WTC11 (cell line): ENCODE results near the gene TSPAN17. TPM values are rescaled to one million over a fixed set of nuclear protein-coding genes. Genes with fewer than 3 reads are reported as not detected.

ENCODE experiments used
- ARID4B ChIP-seq: sonication (generic); formaldehyde crosslinking; IDR thresholded peaks from 2 replicates; pipeline ENCODE4 v1.8.0; 2023; ENCODE audit warnings: missing genetic modification reagents, mild to moderate bottlenecking, borderline replicate concordance
- ATF6 ChIP-seq: sonication (generic); formaldehyde crosslinking; IDR thresholded peaks from 2 replicates; pipeline ENCODE4 v1.8.1; 2023; ENCODE audit warnings: mild to moderate bottlenecking, missing genetic modification reagents
- CDX4 ChIP-seq: fragments of 250-450 bp; sonication (Bioruptor Pico); IDR thresholded peaks from 2 replicates; pipeline ENCODE4 v1.9.0; 2021; ENCODE audit warnings: moderate library complexity, mild to moderate bottlenecking, inconsistent platforms, borderline replicate concordance
- CTCF ChIP-seq: fragments of 200-600 bp; IDR thresholded peaks from 2 replicates; pipeline ENCODE4 v1.8.0; 2022; ENCODE audit warnings: antibody characterized with exemption
- EMX1 ChIP-seq: fragments of 250-450 bp; sonication (Bioruptor Pico); IDR thresholded peaks from 2 replicates; pipeline ENCODE4 v1.8.0; 2021; ENCODE audit warnings: mild to moderate bottlenecking
- ESRRA ChIP-seq: sonication (generic); formaldehyde crosslinking; IDR thresholded peaks from 2 replicates; pipeline ENCODE4 v1.8.1; 2022; ENCODE audit warnings: mild to moderate bottlenecking, missing genetic modification reagents, borderline replicate concordance
- FOXP1 ChIP-seq: sonication (generic); formaldehyde crosslinking; IDR thresholded peaks from 2 replicates; pipeline ENCODE4 v1.8.0; 2022; ENCODE audit warnings: missing genetic modification reagents, mild to moderate bottlenecking, moderate library complexity, borderline replicate concordance
- GRHL2 ChIP-seq: fragments of 250-450 bp; sonication (Bioruptor Pico); IDR thresholded peaks from 2 replicates; pipeline ENCODE4 v1.8.0; 2022; ENCODE audit warnings: mild to moderate bottlenecking, moderate library complexity; ENCODE audit not compliant: insufficient replicate concordance, severe bottlenecking
- GTF2I ChIP-seq: fragments of 250-450 bp; sonication (Bioruptor Pico); conservative IDR thresholded peaks from 2 replicates; pipeline ENCODE4 v1.4.0; 2021; ENCODE audit warnings: mild to moderate bottlenecking
- MLX ChIP-seq: sonication (generic); formaldehyde crosslinking; IDR thresholded peaks from 2 replicates; pipeline ENCODE4 v1.8.1; 2023; ENCODE audit warnings: mild to moderate bottlenecking, missing genetic modification reagents, moderate library complexity
- MYBL2 ChIP-seq: sonication (generic); formaldehyde crosslinking; IDR thresholded peaks from 2 replicates; pipeline ENCODE4 v1.8.1; 2023; ENCODE audit warnings: mild to moderate bottlenecking, moderate library complexity, missing genetic modification reagents
- NR1H2 ChIP-seq: sonication (generic); formaldehyde crosslinking; IDR thresholded peaks from 2 replicates; pipeline ENCODE4 v1.9.0; 2021; ENCODE audit warnings: mild to moderate bottlenecking, moderate library complexity, missing genetic modification reagents
- NR2C2 ChIP-seq: sonication (generic); formaldehyde crosslinking; IDR thresholded peaks from 2 replicates; pipeline ENCODE4 v1.8.0; 2022; ENCODE audit warnings: mild to moderate bottlenecking, missing genetic modification reagents
- NR3C1 ChIP-seq: sonication (generic); formaldehyde crosslinking; conservative IDR thresholded peaks from 2 replicates; pipeline ENCODE4 v1.8.1; 2023; ENCODE audit warnings: low read depth, mild to moderate bottlenecking, missing genetic modification reagents
- PRRX2 ChIP-seq: fragments of 250-450 bp; sonication (Bioruptor Pico); IDR thresholded peaks from 2 replicates; pipeline ENCODE4 v1.8.0; 2021; ENCODE audit warnings: mild to moderate bottlenecking
- RELA ChIP-seq: sonication (generic); formaldehyde crosslinking; IDR thresholded peaks from 2 replicates; pipeline ENCODE4 v1.8.1; 2022; ENCODE audit warnings: missing genetic modification reagents, mild to moderate bottlenecking, borderline replicate concordance
- SMAD3 ChIP-seq: sonication (generic); formaldehyde crosslinking; IDR thresholded peaks from 2 replicates; pipeline ENCODE4 v1.8.0; 2022; ENCODE audit warnings: missing genetic modification reagents, mild to moderate bottlenecking, borderline replicate concordance
- TCF7 ChIP-seq: sonication (generic); formaldehyde crosslinking; IDR thresholded peaks from 2 replicates; pipeline ENCODE4 v1.8.0; 2022; ENCODE audit warnings: mild to moderate bottlenecking, low read depth, missing genetic modification reagents, moderate library complexity
- TP53 ChIP-seq: sonication (generic); formaldehyde crosslinking; IDR thresholded peaks from 2 replicates; pipeline ENCODE4 v1.8.1; 2023; ENCODE audit warnings: mild to moderate bottlenecking, missing genetic modification reagents
- USF1 ChIP-seq: sonication (generic); formaldehyde crosslinking; IDR thresholded peaks from 2 replicates; pipeline ENCODE4 v1.8.0; 2022; ENCODE audit warnings: mild to moderate bottlenecking, missing genetic modification reagents
- ZNF138 ChIP-seq: sonication (generic); formaldehyde crosslinking; conservative IDR thresholded peaks from 2 replicates; pipeline ENCODE4 v1.8.1; 2022; ENCODE audit warnings: mild to moderate bottlenecking, moderate library complexity, missing genetic modification reagents
- ZNF232 ChIP-seq: sonication (generic); formaldehyde crosslinking; IDR thresholded peaks from 2 replicates; pipeline ENCODE4 v1.8.0; 2022; ENCODE audit warnings: mild to moderate bottlenecking, missing genetic modification reagents
- ZNF263 ChIP-seq: sonication (generic); formaldehyde crosslinking; IDR thresholded peaks from 2 replicates; pipeline ENCODE4 v1.8.1; 2022; ENCODE audit warnings: low read depth, mild to moderate bottlenecking, moderate library complexity, missing genetic modification reagents
- ZNF317 ChIP-seq: sonication (generic); formaldehyde crosslinking; IDR thresholded peaks from 2 replicates; pipeline ENCODE4 v1.8.1; 2023; ENCODE audit warnings: low read depth, mild to moderate bottlenecking, moderate library complexity, missing genetic modification reagents, borderline replicate concordance
- ZNF423 ChIP-seq: fragments of 250-450 bp; sonication (Bioruptor Pico); IDR thresholded peaks from 2 replicates; pipeline ENCODE4 v2.1.2; 2022; ENCODE audit warnings: mild to moderate bottlenecking, moderate library complexity
- ZNF425 ChIP-seq: fragments of 250-450 bp; sonication (Bioruptor Pico); conservative IDR thresholded peaks from 2 replicates; pipeline ENCODE4 v1.9.0; 2021; ENCODE audit warnings: mild to moderate bottlenecking
- total RNA-seq: library from RNA; stranded (reverse); gene quantifications from 3 replicates; pipeline ENCODE4 v1.2.3, GENCODE V29; 2021

Gene TSPAN17
- total RNA-seq, 1 experiment from 2014 or later = 47.8 TPM

- no peak for TF ChIP-seq USF1
- no peak; the same call in 1 of the 2 replicates for TF ChIP-seq MYBL2 (CRISPR knock-in tag)
- TF ChIP-seq TP53 (CRISPR knock-in tag) = peak; percentile 56; the same call in 1 of the 2 replicates
- 0 out of 2 replicates have a peak, but pooled peaks have one; percentile 49 for TF ChIP-seq ZNF232
- no peak for TF ChIP-seq CTCF
- peak; percentile 52; the same call in 1 of the 2 replicates for TF ChIP-seq ZNF263 (CRISPR knock-in tag)
- no peak for TF ChIP-seq RELA
- TF ChIP-seq NR1H2 (CRISPR knock-in tag) = no peak
- no peak for TF ChIP-seq ZNF138
- TF ChIP-seq ZNF317 (CRISPR knock-in tag) = peak; percentile 41; the same call in 1 of the 2 replicates
- no peak for TF ChIP-seq NR2C2 (CRISPR knock-in tag)
- TF ChIP-seq ARID4B (CRISPR knock-in tag) = no peak
- TF ChIP-seq CDX4 (CRISPR knock-in tag) = no peak
- TF ChIP-seq FOXP1 = peak; percentile 57
- no peak for TF ChIP-seq ESRRA (CRISPR knock-in tag)
- peak; percentile 87 for TF ChIP-seq ZNF423 (CRISPR knock-in tag)
- peak; percentile 75; the same call in 1 of the 2 replicates for TF ChIP-seq NR3C1
- no peak for TF ChIP-seq GTF2I (CRISPR knock-in tag)
- TF ChIP-seq GRHL2 (CRISPR knock-in tag) = no peak
- TF ChIP-seq EMX1 = no peak
- TF ChIP-seq PRRX2 (CRISPR knock-in tag) = no peak
- no peak; the same call in 1 of the 2 replicates for TF ChIP-seq TCF7 (CRISPR knock-in tag)
- TF ChIP-seq ZNF425 = no peak
- TF ChIP-seq SMAD3 = no peak
- TF ChIP-seq MLX (CRISPR knock-in tag) = no peak
- TF ChIP-seq ATF6 = no peak
These were observed 17.2 kb upstream of the TSPAN17 start, which contains the start of the genes EIF4E1B and SNCB (continued) for GRCh38 chr5:176629853-176630680.
